H1 (cell line): ENCODE data around the gene SP8. TPM values are rescaled to one million over a fixed set of nuclear protein-coding genes. Genes with fewer than 3 reads are reported as not detected.

Experiments used
- CTBP2 ChIP-seq: IDR thresholded peaks from 2 replicates; pipeline ENCODE4 v1.7.0; 2011; ENCODE audit warnings: borderline replicate concordance, mild to moderate bottlenecking, moderate library complexity, mixed read lengths, low read length; ENCODE audit not compliant: insufficient read depth, insufficient read length
- KDM1A ChIP-seq: fragments of 200-600, 300-600 bp; sonication (generic); IDR thresholded peaks from 2 replicates; pipeline ENCODE4 v1.7.1; 2016; ENCODE audit warnings: mild to moderate bottlenecking, low read length, borderline replicate concordance
- KDM4A ChIP-seq: IDR thresholded peaks from one replicate; pipeline ENCODE4 v1.7.1; 2012; ENCODE audit warnings: low read depth, mild to moderate bottlenecking, moderate library complexity, low read length, inconsistent platforms; ENCODE audit not compliant: severe bottlenecking
- SP1 ChIP-seq: IDR thresholded peaks from 2 replicates; pipeline ENCODE4 v1.6.1; 2011; ENCODE audit warnings: low read depth, low read length
- TCF12 ChIP-seq: IDR thresholded peaks from 2 replicates; pipeline ENCODE4 v1.6.1; 2011; ENCODE audit warnings: low read depth, mild to moderate bottlenecking, low read length
- YY1 ChIP-seq: IDR thresholded peaks from 2 replicates; pipeline ENCODE4 v1.6.1; 2011; ENCODE audit warnings: low read depth, mild to moderate bottlenecking, low read length
- ZNF274 ChIP-seq: IDR thresholded peaks from 2 replicates; pipeline ENCODE4 v1.7.0; 2012; ENCODE audit warnings: low read length, borderline replicate concordance; ENCODE audit errors: extremely low read depth
- polyA plus RNA-seq, 7 experiments: library from polyadenylated mRNA; depleted of rRNA in 3 of 7; stranded (reverse) in 5 of 7; unstranded in 2 of 7; fragments of >200 nt in 5 of 7; fragments of 200-250 nt in 2 of 7; gene quantifications; 1 replicate in 5 of 7; 2 replicates in 1 of 7; 4 replicates in 1 of 7; pipeline versions ENCODE4 v1.2.1 to v1.2.3, GENCODE V29; 2011 to 2013; ENCODE audit warnings: missing spikeins in 2 of 7, mixed read lengths in 2 of 7
- total RNA-seq: library from RNA; stranded (reverse); fragmentation: NEBNext Ultra II Directional; extraction: Animal tissue kit (Norgen Biotek cat#: 25700); gene quantifications from 2 replicates; pipeline ENCODE4 v1.2.1, GENCODE V29; 2021
- TF ChIP-seq, protein P1 (sequence below): fragments of 300-600 bp; sonication (generic); IDR thresholded peaks from 2 replicates; pipeline ENCODE4 v1.7.1; 2012; ENCODE audit warnings: low read length, moderate library complexity, mild to moderate bottlenecking, inconsistent platforms; ENCODE audit not compliant: insufficient replicate concordance
- TF ChIP-seq, protein P2 (sequence below): IDR thresholded peaks from 2 replicates; pipeline ENCODE4 v1.6.1; 2011; ENCODE audit warnings: low read length, improper control_type of control experiment

Gene SP8
- total and polyA plus RNA-seq, 2 of the 8 experiments (the other 6 are each of a cell fraction or from before 2014, with no cell fraction given) = 11.3 to 12.0 TPM

DNA sequence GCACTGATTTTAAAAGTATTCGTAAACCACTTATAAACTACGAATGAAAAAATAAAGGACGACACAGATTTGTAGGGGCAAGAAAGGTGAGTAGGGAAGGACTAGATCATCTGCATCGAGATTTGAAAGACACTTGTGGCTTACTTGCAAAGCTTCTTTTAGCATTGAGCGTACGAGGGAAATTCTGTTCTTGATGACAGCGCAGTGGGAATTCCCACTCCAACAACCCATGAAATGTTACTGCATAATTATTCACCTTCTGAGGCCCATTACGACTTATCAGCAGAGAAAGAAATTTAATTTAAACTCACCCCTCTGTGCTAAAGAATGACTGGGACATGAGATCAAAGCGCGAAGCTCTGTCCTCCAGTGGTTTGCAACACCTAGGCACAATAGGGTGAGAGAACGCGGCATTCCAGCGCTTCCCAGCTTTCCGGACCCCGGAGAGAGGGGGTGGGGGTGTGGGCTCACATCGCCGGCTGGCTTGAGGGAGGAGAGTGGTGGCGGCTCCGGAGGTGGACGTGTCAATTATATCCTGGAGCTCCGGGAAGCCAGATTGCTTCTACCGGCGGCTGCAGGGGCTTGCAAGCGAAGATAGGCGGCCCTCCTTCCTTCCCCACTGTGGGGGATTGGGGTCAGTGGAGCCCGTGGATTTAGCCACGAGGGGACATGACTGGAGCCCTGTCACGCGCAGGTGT is 10.3 kb downstream of the SP8 start (continued):
- TF ChIP-seq, protein P1, sequence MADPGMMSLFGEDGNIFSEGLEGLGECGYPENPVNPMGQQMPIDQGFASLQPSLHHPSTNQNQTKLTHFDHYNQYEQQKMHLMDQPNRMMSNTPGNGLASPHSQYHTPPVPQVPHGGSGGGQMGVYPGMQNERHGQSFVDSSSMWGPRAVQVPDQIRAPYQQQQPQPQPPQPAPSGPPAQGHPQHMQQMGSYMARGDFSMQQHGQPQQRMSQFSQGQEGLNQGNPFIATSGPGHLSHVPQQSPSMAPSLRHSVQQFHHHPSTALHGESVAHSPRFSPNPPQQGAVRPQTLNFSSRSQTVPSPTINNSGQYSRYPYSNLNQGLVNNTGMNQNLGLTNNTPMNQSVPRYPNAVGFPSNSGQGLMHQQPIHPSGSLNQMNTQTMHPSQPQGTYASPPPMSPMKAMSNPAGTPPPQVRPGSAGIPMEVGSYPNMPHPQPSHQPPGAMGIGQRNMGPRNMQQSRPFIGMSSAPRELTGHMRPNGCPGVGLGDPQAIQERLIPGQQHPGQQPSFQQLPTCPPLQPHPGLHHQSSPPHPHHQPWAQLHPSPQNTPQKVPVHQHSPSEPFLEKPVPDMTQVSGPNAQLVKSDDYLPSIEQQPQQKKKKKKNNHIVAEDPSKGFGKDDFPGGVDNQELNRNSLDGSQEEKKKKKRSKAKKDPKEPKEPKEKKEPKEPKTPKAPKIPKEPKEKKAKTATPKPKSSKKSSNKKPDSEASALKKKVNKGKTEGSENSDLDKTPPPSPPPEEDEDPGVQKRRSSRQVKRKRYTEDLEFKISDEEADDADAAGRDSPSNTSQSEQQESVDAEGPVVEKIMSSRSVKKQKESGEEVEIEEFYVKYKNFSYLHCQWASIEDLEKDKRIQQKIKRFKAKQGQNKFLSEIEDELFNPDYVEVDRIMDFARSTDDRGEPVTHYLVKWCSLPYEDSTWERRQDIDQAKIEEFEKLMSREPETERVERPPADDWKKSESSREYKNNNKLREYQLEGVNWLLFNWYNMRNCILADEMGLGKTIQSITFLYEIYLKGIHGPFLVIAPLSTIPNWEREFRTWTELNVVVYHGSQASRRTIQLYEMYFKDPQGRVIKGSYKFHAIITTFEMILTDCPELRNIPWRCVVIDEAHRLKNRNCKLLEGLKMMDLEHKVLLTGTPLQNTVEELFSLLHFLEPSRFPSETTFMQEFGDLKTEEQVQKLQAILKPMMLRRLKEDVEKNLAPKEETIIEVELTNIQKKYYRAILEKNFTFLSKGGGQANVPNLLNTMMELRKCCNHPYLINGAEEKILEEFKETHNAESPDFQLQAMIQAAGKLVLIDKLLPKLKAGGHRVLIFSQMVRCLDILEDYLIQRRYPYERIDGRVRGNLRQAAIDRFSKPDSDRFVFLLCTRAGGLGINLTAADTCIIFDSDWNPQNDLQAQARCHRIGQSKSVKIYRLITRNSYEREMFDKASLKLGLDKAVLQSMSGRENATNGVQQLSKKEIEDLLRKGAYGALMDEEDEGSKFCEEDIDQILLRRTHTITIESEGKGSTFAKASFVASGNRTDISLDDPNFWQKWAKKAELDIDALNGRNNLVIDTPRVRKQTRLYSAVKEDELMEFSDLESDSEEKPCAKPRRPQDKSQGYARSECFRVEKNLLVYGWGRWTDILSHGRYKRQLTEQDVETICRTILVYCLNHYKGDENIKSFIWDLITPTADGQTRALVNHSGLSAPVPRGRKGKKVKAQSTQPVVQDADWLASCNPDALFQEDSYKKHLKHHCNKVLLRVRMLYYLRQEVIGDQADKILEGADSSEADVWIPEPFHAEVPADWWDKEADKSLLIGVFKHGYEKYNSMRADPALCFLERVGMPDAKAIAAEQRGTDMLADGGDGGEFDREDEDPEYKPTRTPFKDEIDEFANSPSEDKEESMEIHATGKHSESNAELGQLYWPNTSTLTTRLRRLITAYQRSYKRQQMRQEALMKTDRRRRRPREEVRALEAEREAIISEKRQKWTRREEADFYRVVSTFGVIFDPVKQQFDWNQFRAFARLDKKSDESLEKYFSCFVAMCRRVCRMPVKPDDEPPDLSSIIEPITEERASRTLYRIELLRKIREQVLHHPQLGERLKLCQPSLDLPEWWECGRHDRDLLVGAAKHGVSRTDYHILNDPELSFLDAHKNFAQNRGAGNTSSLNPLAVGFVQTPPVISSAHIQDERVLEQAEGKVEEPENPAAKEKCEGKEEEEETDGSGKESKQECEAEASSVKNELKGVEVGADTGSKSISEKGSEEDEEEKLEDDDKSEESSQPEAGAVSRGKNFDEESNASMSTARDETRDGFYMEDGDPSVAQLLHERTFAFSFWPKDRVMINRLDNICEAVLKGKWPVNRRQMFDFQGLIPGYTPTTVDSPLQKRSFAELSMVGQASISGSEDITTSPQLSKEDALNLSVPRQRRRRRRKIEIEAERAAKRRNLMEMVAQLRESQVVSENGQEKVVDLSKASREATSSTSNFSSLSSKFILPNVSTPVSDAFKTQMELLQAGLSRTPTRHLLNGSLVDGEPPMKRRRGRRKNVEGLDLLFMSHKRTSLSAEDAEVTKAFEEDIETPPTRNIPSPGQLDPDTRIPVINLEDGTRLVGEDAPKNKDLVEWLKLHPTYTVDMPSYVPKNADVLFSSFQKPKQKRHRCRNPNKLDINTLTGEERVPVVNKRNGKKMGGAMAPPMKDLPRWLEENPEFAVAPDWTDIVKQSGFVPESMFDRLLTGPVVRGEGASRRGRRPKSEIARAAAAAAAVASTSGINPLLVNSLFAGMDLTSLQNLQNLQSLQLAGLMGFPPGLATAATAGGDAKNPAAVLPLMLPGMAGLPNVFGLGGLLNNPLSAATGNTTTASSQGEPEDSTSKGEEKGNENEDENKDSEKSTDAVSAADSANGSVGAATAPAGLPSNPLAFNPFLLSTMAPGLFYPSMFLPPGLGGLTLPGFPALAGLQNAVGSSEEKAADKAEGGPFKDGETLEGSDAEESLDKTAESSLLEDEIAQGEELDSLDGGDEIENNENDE = peak; percentile 22
- TF ChIP-seq ZNF274 (no peak), SP1 (no peak), KDM1A (peak; percentile 79; the same call in 1 of the 2 replicates), TCF12 (0 out of 2 replicates have a peak, but pooled peaks have one; percentile 60), CTBP2 (peak; percentile 82), KDM4A (no peak), YY1 (0 out of 2 replicates have a peak, but pooled peaks have one; percentile 16)
- TF ChIP-seq, protein P2, sequence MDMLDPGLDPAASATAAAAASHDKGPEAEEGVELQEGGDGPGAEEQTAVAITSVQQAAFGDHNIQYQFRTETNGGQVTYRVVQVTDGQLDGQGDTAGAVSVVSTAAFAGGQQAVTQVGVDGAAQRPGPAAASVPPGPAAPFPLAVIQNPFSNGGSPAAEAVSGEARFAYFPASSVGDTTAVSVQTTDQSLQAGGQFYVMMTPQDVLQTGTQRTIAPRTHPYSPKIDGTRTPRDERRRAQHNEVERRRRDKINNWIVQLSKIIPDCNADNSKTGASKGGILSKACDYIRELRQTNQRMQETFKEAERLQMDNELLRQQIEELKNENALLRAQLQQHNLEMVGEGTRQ = no peak
